ENCODE data around the gene TNNI3K. TPM values are rescaled to one million over a fixed set of nuclear protein-coding genes. Genes with fewer than 3 reads are reported as not detected.

Gene TNNI3K
- total RNA-seq, 1 experiment from 2014 or later = 0.49 TPM

DNA sequence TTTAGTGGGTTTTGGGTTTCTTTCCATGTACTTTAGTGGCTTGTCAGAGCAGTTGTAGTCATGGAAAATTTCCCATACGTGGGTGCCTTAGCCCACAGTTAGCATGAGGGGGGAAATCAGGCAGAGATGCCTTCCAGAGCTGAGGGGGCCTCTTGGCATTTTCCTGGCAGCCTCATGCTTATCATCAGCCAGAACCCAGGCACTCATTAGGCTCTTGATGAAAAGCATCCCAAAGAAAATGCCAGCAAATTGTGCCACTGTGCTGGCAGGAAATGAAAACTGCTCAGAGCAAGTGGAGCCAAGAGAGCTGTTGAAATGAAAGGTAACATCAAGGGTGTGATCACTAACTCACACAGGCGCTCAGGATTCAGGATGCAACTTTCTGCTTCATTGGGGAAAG lies 128.0 kb downstream of the TNNI3K start:
- H3K4me1 ChIP-seq (ENCODE audit: control insufficient read depth in 1 of 2, insufficient read depth in 2 of 2, low read length in 2 of 2) = no peaks in the 10 kb centered on the region
- H3K9me2 ChIP-seq (ENCODE audit: insufficient read depth) = no peaks in the 10 kb centered on the region
- RAD21 ChIA-PET (ENCODE audit: low non-redundant PET in 1 of 2, low total read pairs in 2 of 2, uncharacterized antibody in 2 of 2, unreplicated experiment in 2 of 2) = no interaction called here
- H3K4me3 ChIP-seq (replicated peaks in 1 of 2; ENCODE audit: low read depth in 1 of 2, low read length in 2 of 2) = no peak overlapping the region
- POLR2A ChIA-PET = no interaction called here
- DNase-seq (ENCODE audit: low read depth, low spot score) (no peak), ATAC-seq (no peak)
- BruUV-seq (replicated peaks) = no TSS peak
- no peaks in the 10 kb centered on the region for H3K27me3 ChIP-seq (ENCODE audit: insufficient read depth, low read length)
- H3K36me3 ChIP-seq (ENCODE audit: control insufficient read depth in 1 of 2, insufficient read depth in 2 of 2, low read length in 2 of 2) = no peaks in the 10 kb centered on the region
- no peak overlapping the region for H2AFZ ChIP-seq (ENCODE audit: low read depth, low read length, poor library complexity, severe bottlenecking)
- no peaks in the 10 kb centered on the region for H4K20me1 ChIP-seq (ENCODE audit: insufficient read depth)
- H3K27ac ChIP-seq (ENCODE audit: low read depth, low read length) = no peak overlapping the region
- TF ChIP-seq, protein P1, sequence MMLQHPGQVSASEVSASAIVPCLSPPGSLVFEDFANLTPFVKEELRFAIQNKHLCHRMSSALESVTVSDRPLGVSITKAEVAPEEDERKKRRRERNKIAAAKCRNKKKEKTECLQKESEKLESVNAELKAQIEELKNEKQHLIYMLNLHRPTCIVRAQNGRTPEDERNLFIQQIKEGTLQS (IDR thresholded peaks at IDR 0.05) = no peak
- TF ChIP-seq EZH2 (IDR thresholded peaks at IDR 0.05) (no peak), POLR2AphosphoS5 (IDR thresholded peaks at IDR 0.05; ENCODE audit: low read depth, low read length) (no peak), POLR2A (IDR thresholded peaks at IDR 0.05; ENCODE audit: borderline replicate concordance, extremely low read depth, insufficient read depth, insufficient read length) (no peak), EGR1 (IDR thresholded peaks at IDR 0.05; ENCODE audit: low read depth) (no peak), SRF (IDR thresholded peaks at IDR 0.05; ENCODE audit: low read depth) (no peak)
- CTCF ChIA-PET = no interaction called here
- H3K9me3 ChIP-seq (ENCODE audit: control insufficient read depth in 1 of 2, insufficient read depth in 1 of 2, low read depth in 1 of 2, low read length in 2 of 2) = no peaks in the 10 kb centered on the region
- H3K9ac ChIP-seq (ENCODE audit: low read length) = no peak overlapping the region
- no peaks in the 10 kb centered on the region for H3K79me2 ChIP-seq (ENCODE audit: insufficient read depth, low read length)
- H3K4me2 ChIP-seq (ENCODE audit: low read length) = no peak overlapping the region
- intact Hi-C loops (cut with micrococcal nuclease) = no loop called here

DNA sequence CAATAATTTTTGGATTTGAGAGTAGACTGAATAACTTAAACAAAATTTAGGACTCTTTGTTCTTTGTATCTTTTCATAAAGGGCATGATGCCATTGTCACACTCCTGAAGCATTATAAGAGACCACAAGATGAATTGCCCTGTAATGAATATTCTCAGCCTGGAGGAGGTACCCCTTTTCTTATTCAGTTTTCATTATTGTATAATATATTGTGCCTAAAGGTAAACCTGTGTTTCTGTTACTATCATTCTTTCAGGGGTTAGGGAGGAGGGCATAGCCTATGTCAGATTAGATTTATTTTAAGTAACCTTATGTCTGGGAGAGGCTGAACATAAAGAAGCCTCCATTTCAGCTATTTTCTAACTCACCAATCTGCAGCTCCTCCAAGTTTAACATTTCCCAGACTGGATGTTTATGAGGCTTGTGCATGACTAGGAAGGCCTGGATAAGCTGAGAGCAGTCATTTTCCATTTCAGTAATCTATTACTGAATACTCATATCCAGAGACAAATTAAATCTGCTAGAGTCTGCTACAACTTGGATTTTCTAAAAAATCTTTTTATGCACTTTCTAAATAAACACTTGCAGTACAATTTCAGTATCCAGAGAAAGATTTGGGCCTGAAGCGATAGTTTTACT lies 132.1 kb downstream of the TNNI3K start:
- H4K20me1 ChIP-seq (ENCODE audit: insufficient read depth) = no peaks in the 10 kb centered on the region
- no peak overlapping the region for H3K4me3 ChIP-seq (replicated peaks in 1 of 2; ENCODE audit: low read depth in 1 of 2, low read length in 2 of 2)
- no peak for ATAC-seq
- no peaks in the 10 kb centered on the region for H3K9me3 ChIP-seq (ENCODE audit: control insufficient read depth in 1 of 2, insufficient read depth in 1 of 2, low read depth in 1 of 2, low read length in 2 of 2)
- H3K36me3 ChIP-seq (ENCODE audit: control insufficient read depth in 1 of 2, insufficient read depth in 2 of 2, low read length in 2 of 2) = no peaks in the 10 kb centered on the region
- H3K9ac ChIP-seq (ENCODE audit: low read length) = no peak overlapping the region
- CTCF ChIA-PET = no interaction called here
- no peaks in the 10 kb centered on the region for H3K79me2 ChIP-seq (ENCODE audit: insufficient read depth, low read length)
- H3K4me2 ChIP-seq (ENCODE audit: low read length) = no peak overlapping the region
- BruUV-seq (replicated peaks) = no TSS peak
- DNase-seq (ENCODE audit: low read depth, low spot score) = no peak
- POLR2A ChIA-PET = no interaction called here
- H3K4me1 ChIP-seq (ENCODE audit: control insufficient read depth in 1 of 2, insufficient read depth in 2 of 2, low read length in 2 of 2) = no peaks in the 10 kb centered on the region
- RAD21 ChIA-PET (ENCODE audit: low non-redundant PET in 1 of 2, low total read pairs in 2 of 2, uncharacterized antibody in 2 of 2, unreplicated experiment in 2 of 2) = no interaction called here
- H2AFZ ChIP-seq (ENCODE audit: low read depth, low read length, poor library complexity, severe bottlenecking) = no peak overlapping the region
- H3K27me3 ChIP-seq (ENCODE audit: insufficient read depth, low read length) = no peaks in the 10 kb centered on the region
- H3K9me2 ChIP-seq (ENCODE audit: insufficient read depth) = no peaks in the 10 kb centered on the region
- TF ChIP-seq FOSL1 (IDR thresholded peaks at IDR 0.05; ENCODE audit: low read depth) (no peak), CTCF (IDR thresholded peaks at IDR 0.05 in 2 of 3, conservative IDR thresholded peaks at IDR 0.05 in 1 of 3; ENCODE audit: borderline replicate concordance in 1 of 3, insufficient read depth in 1 of 3, low read depth in 2 of 3, low read length in 2 of 3) (no peak), ZNF274 (IDR thresholded peaks at IDR 0.05; ENCODE audit: low read depth, low read length) (no peak), SIN3A (IDR thresholded peaks at IDR 0.05; ENCODE audit: low read depth) (no peak), EZH2phosphoT487 (IDR thresholded peaks at IDR 0.05; ENCODE audit: borderline replicate concordance) (no peak), ZFX (IDR thresholded peaks at IDR 0.05) (no peak)
- TF ChIP-seq, protein P1 (IDR thresholded peaks at IDR 0.05) = no peak
- intact Hi-C loops (cut with micrococcal nuclease) = no loop called here
- no peak overlapping the region for H3K27ac ChIP-seq (ENCODE audit: low read depth, low read length)
